ENCODE data around the gene GRID1. TPM values are rescaled to one million over a fixed set of nuclear protein-coding genes. Genes with fewer than 3 reads are reported as not detected.

The GRID1 gene
- total RNA-seq, 1 donor from 2014 or later = 0.60 TPM

- Mint-ChIP-seq H3K4me1 (ENCODE audit: low read depth) (no peaks in the 10 kb centered on the region), H3K9me3 (ENCODE audit: low read depth) (no peaks in the 10 kb centered on the region), H3K4me3 (ENCODE audit: unreplicated experiment) (no peak overlapping the region), H3K27me3 (ENCODE audit: low read depth) (peaks cover 6% of the 10 kb centered on the region), H3K36me3 (ENCODE audit: low read depth) (no peaks in the 10 kb centered on the region), H3K27ac (ENCODE audit: unreplicated experiment) (no peak overlapping the region)
- DNase-seq (ENCODE audit: low spot score) = peak; percentile 69
- TF ChIP-seq CTCF (IDR thresholded peaks at IDR 0.05) = no peak
Observed at GRCh38 chr10:86061278-86062197, 305.1 kb downstream of the GRID1 start.

- H3K4me1 Mint-ChIP-seq (ENCODE audit: low read depth) = no peaks in the 10 kb centered on the region
- H3K27me3 Mint-ChIP-seq (ENCODE audit: low read depth) = peaks cover 6% of the 10 kb centered on the region
- no peaks in the 10 kb centered on the region for H3K9me3 Mint-ChIP-seq (ENCODE audit: low read depth)
- no peaks in the 10 kb centered on the region for H3K36me3 Mint-ChIP-seq (ENCODE audit: low read depth)
- no peak overlapping the region for H3K27ac Mint-ChIP-seq (ENCODE audit: unreplicated experiment)
- no peak for TF ChIP-seq CTCF (IDR thresholded peaks at IDR 0.05)
- DNase-seq (ENCODE audit: low spot score) = peak; percentile 48
- no peak overlapping the region for H3K4me3 Mint-ChIP-seq (ENCODE audit: unreplicated experiment)
Observed at GRCh38 chr10:86060386-86061277, 306.0 kb downstream of the GRID1 start.

GRCh38 chr10:86059892-86060291 lies 306.7 kb downstream of the GRID1 start:
- Mint-ChIP-seq H3K27ac (ENCODE audit: unreplicated experiment) (no peak overlapping the region), H3K9me3 (ENCODE audit: low read depth) (peaks cover 4% of the 10 kb centered on the region), H3K36me3 (ENCODE audit: low read depth) (no peaks in the 10 kb centered on the region), H3K4me1 (ENCODE audit: low read depth) (no peaks in the 10 kb centered on the region), H3K27me3 (ENCODE audit: low read depth) (peaks cover 5% of the 10 kb centered on the region), H3K4me3 (ENCODE audit: unreplicated experiment) (no peak overlapping the region)
- no peak for TF ChIP-seq CTCF (IDR thresholded peaks at IDR 0.05)
- DNase-seq (ENCODE audit: low spot score) = no peak

- Mint-ChIP-seq H3K27ac (ENCODE audit: unreplicated experiment) (no peak overlapping the region), H3K36me3 (ENCODE audit: low read depth) (no peaks in the 10 kb centered on the region), H3K4me3 (ENCODE audit: unreplicated experiment) (no peak overlapping the region), H3K4me1 (ENCODE audit: low read depth) (no peaks in the 10 kb centered on the region), H3K27me3 (ENCODE audit: low read depth) (peaks cover 2% of the 10 kb centered on the region), H3K9me3 (ENCODE audit: low read depth) (peaks cover 6% of the 10 kb centered on the region)
- DNase-seq (ENCODE audit: low spot score) = no peak
- TF ChIP-seq CTCF (IDR thresholded peaks at IDR 0.05) = no peak
Observed at GRCh38 chr10:86058964-86059363, 307.6 kb downstream of the GRID1 start.

- no peaks in the 10 kb centered on the region for H3K36me3 Mint-ChIP-seq (ENCODE audit: low read depth)
- no peak overlapping the region for H3K4me3 Mint-ChIP-seq (ENCODE audit: unreplicated experiment)
- DNase-seq (ENCODE audit: low spot score) = no peak
- TF ChIP-seq CTCF (IDR thresholded peaks at IDR 0.05) = no peak
- no peak overlapping the region for H3K27ac Mint-ChIP-seq (ENCODE audit: unreplicated experiment)
- H3K9me3 Mint-ChIP-seq (ENCODE audit: low read depth) = peaks cover 6% of the 10 kb centered on the region
- peaks cover 2% of the 10 kb centered on the region for H3K27me3 Mint-ChIP-seq (ENCODE audit: low read depth)
- H3K4me1 Mint-ChIP-seq (ENCODE audit: low read depth) = no peaks in the 10 kb centered on the region
Observed at GRCh38 chr10:86057708-86058107, 308.9 kb downstream of the GRID1 start.
